Endothelial cell of umbilical vein (primary cell): Measurements from ENCODE around the gene LGALS12. TPM values are rescaled to one million over a fixed set of nuclear protein-coding genes. Genes with fewer than 3 reads are reported as not detected.

Experiments used
- BruUV-seq: library from RNA; stranded (reverse); fragments of 400-500 nt; replicated peaks from 2 replicates; lab custom pipeline; 2021; lab: Mats Ljungman, UMichigan
- CTCF ChIA-PET: fragments of 300-600, 350-600 bp; sonication (Branson Sonifier 250); formaldehyde crosslinking; loops from one replicate; lab custom pipeline; 2021; ENCODE audit warnings: antibody characterized with exemption, inconsistent platforms; lab: Charles Lee
- POLR2A ChIA-PET: fragments of 300-600, 350-600 bp; sonication (Branson Sonifier 250); formaldehyde crosslinking; loops from one replicate; lab custom pipeline; 2021; ENCODE audit warnings: antibody characterized with exemption, inconsistent platforms; lab: Charles Lee
- DNase-seq: peaks from one replicate; pipeline ENCODE4 v3.0.0-alpha.2; 2011; ENCODE audit warnings: low read depth, low spot score
- FAIRE-seq: peaks from 2 replicates; lab custom pipeline; 2011; peaks lifted over from hg19 to GRCh38; lab: Jason Lieb, UNC
- H2AFZ ChIP-seq: 2 replicates; pipeline ENCODE4 v1.6.0; 2012; ENCODE audit warnings: low read depth, low read length, control low read depth, inconsistent platforms
- H3K27ac ChIP-seq: 2 replicates; pipeline ENCODE4 v1.5.1; 2011; ENCODE audit warnings: low read depth, mild to moderate bottlenecking, control low read depth, low read length, moderate library complexity; ENCODE audit not compliant: insufficient read depth
- H3K27me3 ChIP-seq, 2 experiments: 2 replicates each; pipeline versions ENCODE4 v1.6.0 to v1.6.1; 2011; ENCODE audit warnings: low read length in 2 of 2, mixed read lengths in 1 of 2; ENCODE audit not compliant: control insufficient read depth in 2 of 2, insufficient read depth in 2 of 2
- H3K36me3 ChIP-seq, 2 experiments: 2 replicates in 1 of 2; 3 replicates in 1 of 2; pipeline ENCODE4 v1.5.1; 2011; ENCODE audit warnings: low read length in 2 of 2, mild to moderate bottlenecking in 1 of 2, moderate library complexity in 1 of 2; ENCODE audit not compliant: control insufficient read depth in 2 of 2, insufficient read depth in 2 of 2; ENCODE audit errors: extremely low read depth in 1 of 2
- H3K4me1 ChIP-seq: 3 replicates; pipeline ENCODE4 v1.5.1; 2011; ENCODE audit warnings: mild to moderate bottlenecking, low read length; ENCODE audit not compliant: control insufficient read depth, insufficient read depth; ENCODE audit errors: extremely low read depth
- H3K4me2 ChIP-seq: 2 replicates; pipeline ENCODE4 v1.6.1; 2011; ENCODE audit warnings: low read length, control low read depth, mixed read lengths; ENCODE audit not compliant: insufficient read depth
- H3K4me3 ChIP-seq, 3 experiments: fragments of 200-600 bp in 1 of 3; sonication (generic), shearing (Covaris generic) in 1 of 3; replicated peaks in 1 of 3; 2 replicates each; pipeline ENCODE4 v1.5.1; 2011 to 2016; ENCODE audit warnings: control low read depth in 3 of 3, low read length in 3 of 3, mild to moderate bottlenecking in 2 of 3, inconsistent platforms in 1 of 3, low read depth in 1 of 3, moderate library complexity in 1 of 3; ENCODE audit not compliant: insufficient read depth in 1 of 3
- H3K79me2 ChIP-seq: 2 replicates; pipeline ENCODE4 v1.6.0; 2012; ENCODE audit warnings: low read length, inconsistent platforms; ENCODE audit not compliant: control insufficient read depth, insufficient read depth
- H3K9ac ChIP-seq: replicated peaks from 2 replicates; pipeline ENCODE3; 2011; ENCODE audit warnings: low read length, control low read depth; ENCODE audit not compliant: insufficient read depth; ENCODE audit errors: extremely low read depth
- H3K9me1 ChIP-seq: replicated peaks from 3 replicates; pipeline ENCODE4 v1.6.0; 2011; ENCODE audit warnings: mild to moderate bottlenecking, low read length; ENCODE audit not compliant: control insufficient read depth, insufficient read depth; ENCODE audit errors: extremely low read depth
- H3K9me3 ChIP-seq: replicated peaks from 2 replicates; pipeline ENCODE4 v1.5.1; 2012; ENCODE audit warnings: low read length, inconsistent platforms; ENCODE audit not compliant: control insufficient read depth, insufficient read depth
- H4K20me1 ChIP-seq: replicated peaks from 2 replicates; pipeline ENCODE3; 2011; ENCODE audit warnings: mild to moderate bottlenecking, low read length; ENCODE audit not compliant: control insufficient read depth, insufficient read depth; ENCODE audit errors: extremely low read depth
- CTCF ChIP-seq, 2 donors: IDR thresholded peaks; 1 replicate in 1 of 2; 2 replicates in 1 of 2; pipeline ENCODE4 v1.5.1; 2011; ENCODE audit warnings: low read length in 2 of 2, mild to moderate bottlenecking in 2 of 2, moderate library complexity in 2 of 2, control low read depth in 1 of 2, inconsistent platforms in 1 of 2, low read depth in 1 of 2; ENCODE audit not compliant: insufficient read depth in 1 of 2; ENCODE audit errors: extremely low read depth in 1 of 2
- FOS ChIP-seq: IDR thresholded peaks from 2 replicates; pipeline ENCODE4 v1.6.1; 2011; ENCODE audit warnings: mild to moderate bottlenecking, low read length, moderate library complexity, borderline replicate concordance; ENCODE audit not compliant: insufficient read depth
- GATA2 ChIP-seq: IDR thresholded peaks from 2 replicates; pipeline ENCODE4 v1.7.0; 2011; ENCODE audit warnings: low read depth, mild to moderate bottlenecking, moderate library complexity, mixed read lengths, low read length; ENCODE audit not compliant: insufficient read length, insufficient read depth
- JUN ChIP-seq: IDR thresholded peaks from 2 replicates; pipeline ENCODE4 v1.6.1; 2011; ENCODE audit warnings: borderline replicate concordance, low read depth; ENCODE audit not compliant: insufficient read length, insufficient read depth
- MYC ChIP-seq: IDR thresholded peaks from one replicate; pipeline ENCODE4 v1.6.1; 2011; ENCODE audit warnings: mild to moderate bottlenecking, low read depth, low read length
- POLR2A ChIP-seq: IDR thresholded peaks from 2 replicates; pipeline ENCODE4 v1.6.1; 2012; ENCODE audit warnings: low read depth, mild to moderate bottlenecking, control low read depth, low read length
- POLR2AphosphoS5 ChIP-seq: IDR thresholded peaks from 2 replicates; pipeline ENCODE4 v1.6.1; 2012; ENCODE audit warnings: low read depth, mild to moderate bottlenecking, control low read depth, low read length, moderate library complexity; ENCODE audit not compliant: insufficient read depth
- dilution Hi-C: fragments of 300-500 bp; cut with MboI; formaldehyde crosslinking; loops from one replicate; pipeline ENCODE4 v1.15.0; 2019; ENCODE audit warnings: low sequenced_read_pairs; ENCODE audit not compliant: extremely low pct_ligation_motif_present
- intact Hi-C: fragments of 100-400 bp; cut with micrococcal nuclease; formaldehyde crosslinking; loops from one replicate; pipeline ENCODE4 v1.10.0; 2022
- polyA plus RNA-seq, 4 experiments: library from polyadenylated mRNA; depleted of rRNA in 3 of 4; stranded (reverse) in 3 of 4; unstranded in 1 of 4; fragments of >200 nt; gene quantifications; 2 replicates each; pipeline versions ENCODE4 v1.2.1 to v1.2.3, GENCODE V29; 2011 to 2012; ENCODE audit warnings: missing spikeins in 1 of 4
- total RNA-seq: library from RNA; stranded (reverse); gene quantifications from 2 replicates; pipeline ENCODE4 v1.2.3, GENCODE V29; 2021
- TF ChIP-seq, protein P1 (sequence below): IDR thresholded peaks from 2 replicates; pipeline ENCODE4 v1.6.1; 2011; ENCODE audit not compliant: insufficient read depth, insufficient read length

LGALS12 gene
- total and polyA plus RNA-seq, 2 donors (not counting 3 experiments of a cell fraction or from before 2014, with no cell fraction given): not detected

GRCh38 chr11:63551889-63552266 is 46.0 kb downstream of the LGALS12 start:
- Histone ChIP-seq H3K4me3 (no peak overlapping the region), H3K4me1 (no peaks in the 10 kb centered on the region), H3K27me3 (peaks cover 0 to 3% of the 10 kb centered on the region in 2 experiments), H3K79me2 (no peaks in the 10 kb centered on the region), H3K27ac (no peak overlapping the region), H3K9ac (no peak overlapping the region), H3K4me2 (no peak overlapping the region), H3K36me3 (no peaks in the 10 kb centered on the region), H3K9me1 (no peaks in the 10 kb centered on the region), H3K9me3 (no peaks in the 10 kb centered on the region), H2AFZ (no peak overlapping the region), H4K20me1 (no peaks in the 10 kb centered on the region)
- TF ChIP-seq POLR2AphosphoS5: no peak
- TF ChIP-seq, protein P1, sequence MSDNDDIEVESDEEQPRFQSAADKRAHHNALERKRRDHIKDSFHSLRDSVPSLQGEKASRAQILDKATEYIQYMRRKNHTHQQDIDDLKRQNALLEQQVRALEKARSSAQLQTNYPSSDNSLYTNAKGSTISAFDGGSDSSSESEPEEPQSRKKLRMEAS: no peak
- no peak for TF ChIP-seq FOS
- no peak for TF ChIP-seq MYC
- TF ChIP-seq JUN: no peak
- no peak for TF ChIP-seq GATA2
- no peak for TF ChIP-seq POLR2A
- TF ChIP-seq CTCF (IDR thresholded peaks at IDR 0.05; ENCODE audit: extremely low read depth in 1 of 2, insufficient read depth in 1 of 2, low read depth in 1 of 2, low read length in 2 of 2): no peak
- intact Hi-C loops (no loop called here), dilution Hi-C loops (no loop called here)
- no peak for DNase-seq
- POLR2A ChIA-PET: no interaction called here
- BruUV-seq: no TSS peak
- no peak for FAIRE-seq
- CTCF ChIA-PET: interaction anchor here (1.0 to 1.6 kb wide), 2 partner anchors 9 to 15 kb away, joined by 4 to 8 read pairs; partner anchors contain the start of gene PLAAT4
